OCI-LY7 (cell line): Measurements from ENCODE around the gene TYW1. TPM values are rescaled to one million over a fixed set of nuclear protein-coding genes. Genes with fewer than 3 reads are reported as not detected.
"Not testable (repeated sequence)": the region's sequence is repeated elsewhere in the genome, so short reads cannot be mapped to it uniquely, and the experiment has no call there.

Experiments
- BruUV-seq: library from RNA; stranded (reverse); fragments of 400-500 nt; replicated peaks from 2 replicates; lab custom pipeline; 2021; lab: Mats Ljungman, UMichigan
- CTCF ChIA-PET: fragments of 300-600 bp; sonication (Branson Sonifier 250); formaldehyde crosslinking; loops from one replicate; lab custom pipeline; 2022; ENCODE audit warnings: antibody characterized with exemption; ENCODE audit not compliant: unreplicated experiment; lab: Charles Lee
- POLR2A ChIA-PET: fragments of 300-600 bp; sonication (Branson Sonifier 250); formaldehyde crosslinking; loops from one replicate; lab custom pipeline; 2022; ENCODE audit warnings: antibody characterized with exemption; lab: Charles Lee
- DNase-seq: peaks from one replicate; pipeline ENCODE4 v3.0.0-alpha.2; 2015; ENCODE audit warnings: low spot score
- H2AFZ ChIP-seq: fragments of 200-600 bp; sonication (generic), shearing (Covaris generic); 2 replicates; pipeline ENCODE4 v1.6.1; 2014; ENCODE audit warnings: mild to moderate bottlenecking, antibody characterized with exemption, low read length, moderate library complexity
- H3K27ac ChIP-seq: fragments of 200-600 bp; sonication (generic); 2 replicates; pipeline ENCODE4 v1.5.1; 2014; ENCODE audit warnings: mixed run types, low read depth, mild to moderate bottlenecking, moderate library complexity, low read length, inconsistent platforms; ENCODE audit not compliant: poor library complexity, severe bottlenecking
- H3K36me3 ChIP-seq: fragments of 200-600 bp; sonication (generic); 2 replicates; pipeline ENCODE4 v1.6.1; 2014; ENCODE audit warnings: mild to moderate bottlenecking, antibody characterized with exemption, low read length, moderate library complexity, mixed read lengths; ENCODE audit not compliant: insufficient read depth
- H3K4me1 ChIP-seq: fragments of 200-600 bp; sonication (generic); 2 replicates; pipeline ENCODE4 v1.5.1; 2014; ENCODE audit warnings: mild to moderate bottlenecking, low read length; ENCODE audit not compliant: insufficient read depth, poor library complexity, severe bottlenecking
- H3K4me2 ChIP-seq: fragments of 200-600 bp; sonication (generic); 2 replicates; pipeline ENCODE4 v1.6.1; 2014; ENCODE audit warnings: mild to moderate bottlenecking, low read length
- H3K4me3 ChIP-seq: fragments of 200-600 bp; sonication (generic); 2 replicates; pipeline ENCODE4 v1.5.1; 2014; ENCODE audit warnings: mild to moderate bottlenecking, low read depth, low read length; ENCODE audit not compliant: poor library complexity, severe bottlenecking
- H3K79me2 ChIP-seq: fragments of 200-600 bp; sonication (generic); 2 replicates; pipeline ENCODE4 v1.6.1; 2016; ENCODE audit warnings: low read depth, mild to moderate bottlenecking, low read length, moderate library complexity, mixed read lengths; ENCODE audit not compliant: insufficient read depth
- H3K9me2 ChIP-seq: fragments of 200-600 bp; sonication (generic); 2 replicates; pipeline ENCODE4 v1.6.1; 2016; ENCODE audit warnings: mild to moderate bottlenecking, low read length, mixed read lengths; ENCODE audit not compliant: insufficient read depth
- H3K9me3 ChIP-seq: fragments of 200-600 bp; sonication (generic); 2 replicates; pipeline ENCODE4 v1.6.1; 2014; ENCODE audit warnings: mild to moderate bottlenecking, mixed run types, low read length, mixed read lengths
- H4K20me1 ChIP-seq: fragments of 200-600 bp; sonication (generic); 2 replicates; pipeline ENCODE4 v1.6.1; 2014; ENCODE audit warnings: mild to moderate bottlenecking, antibody characterized with exemption, low read length, moderate library complexity, mixed read lengths; ENCODE audit not compliant: insufficient read depth
- CTCF ChIP-seq: fragments of 200-600 bp; sonication (generic); conservative IDR thresholded peaks from 2 replicates; pipeline ENCODE4 v1.5.1; 2014; ENCODE audit warnings: mild to moderate bottlenecking, antibody characterized with exemption, low read length, moderate library complexity, mixed read lengths
- intact Hi-C: fragments of 100-400 bp; cut with micrococcal nuclease; formaldehyde crosslinking; loops from one replicate; pipeline ENCODE4 v1.10.0; 2022; ENCODE audit not compliant: unreplicated experiment
- total RNA-seq, 2 experiments: library from RNA; depleted of rRNA in 1 of 2; stranded (reverse); fragments of >200 nt in 1 of 2; shearing (Covaris generic) in 1 of 2; gene quantifications; 2 replicates each; pipeline ENCODE4 v1.2.3, GENCODE V29; 2014 to 2022

The TYW1 gene
- total RNA-seq, 2 experiments from 2014 or later: 17.3 to 22.3 TPM

- 0 out of 2 replicates have a peak, but pooled peaks have one; percentile 36 for TF ChIP-seq CTCF
- BruUV-seq, CTCF ChIA-PET: not testable (repeated sequence)
Observed at GRCh38 chr7:67176730-67177129, 180.1 kb downstream of the TYW1 start.

GRCh38 chr7:67178915-67179688 is 182.5 kb downstream of the TYW1 start:
- H3K4me1 ChIP-seq, intact Hi-C loops, DNase-seq, H2AFZ ChIP-seq, H3K4me2 ChIP-seq, H3K79me2 ChIP-seq, H4K20me1 ChIP-seq, H3K9me3 ChIP-seq, H3K9me2 ChIP-seq, H3K27ac ChIP-seq, POLR2A ChIA-PET, CTCF ChIA-PET, BruUV-seq, H3K36me3 ChIP-seq, H3K4me3 ChIP-seq: not testable (repeated sequence)

More at GRCh38 chr7:67176730-67177129, 180.1 kb downstream of the TYW1 start:
- intact Hi-C loops, H2AFZ ChIP-seq, DNase-seq, H3K4me3 ChIP-seq, H3K9me2 ChIP-seq, H4K20me1 ChIP-seq, H3K27ac ChIP-seq, H3K9me3 ChIP-seq, H3K36me3 ChIP-seq, H3K4me1 ChIP-seq, H3K79me2 ChIP-seq, H3K4me2 ChIP-seq: not testable (repeated sequence)
- POLR2A ChIA-PET: interaction anchor here (0.6 kb wide), 1 partner anchor 10 kb away, joined by 12 read pairs; no protein-coding TSS in a partner anchor

- H2AFZ ChIP-seq, H3K4me3 ChIP-seq, H4K20me1 ChIP-seq, H3K9me3 ChIP-seq, BruUV-seq, intact Hi-C loops, POLR2A ChIA-PET, H3K79me2 ChIP-seq, DNase-seq, H3K36me3 ChIP-seq, H3K4me1 ChIP-seq, H3K4me2 ChIP-seq, H3K27ac ChIP-seq, H3K9me2 ChIP-seq, CTCF ChIA-PET: not testable (repeated sequence)
Observed at GRCh38 chr7:67182956-67183750, 186.5 kb downstream of the TYW1 start.

- H3K4me1 ChIP-seq, H3K36me3 ChIP-seq, H3K9me3 ChIP-seq, H4K20me1 ChIP-seq, H3K79me2 ChIP-seq, DNase-seq, H3K4me3 ChIP-seq, H3K27ac ChIP-seq, H3K4me2 ChIP-seq, intact Hi-C loops, H3K9me2 ChIP-seq, BruUV-seq, H2AFZ ChIP-seq, CTCF ChIA-PET: not testable (repeated sequence)
- POLR2A ChIA-PET: interaction anchor here (0.6 kb wide), 1 partner anchor 1154 kb away, joined by 4 read pairs; no protein-coding TSS in a partner anchor
Observed at GRCh38 chr7:67184912-67185659, 188.5 kb downstream of the TYW1 start.

GRCh38 chr7:67185660-67186129 is 189.1 kb downstream of the TYW1 start:
- H3K4me3 ChIP-seq, BruUV-seq, DNase-seq, intact Hi-C loops, H3K4me2 ChIP-seq, H3K36me3 ChIP-seq, H3K27ac ChIP-seq, H3K4me1 ChIP-seq, H3K9me2 ChIP-seq, H4K20me1 ChIP-seq, H2AFZ ChIP-seq, CTCF ChIA-PET, H3K79me2 ChIP-seq, H3K9me3 ChIP-seq: not testable (repeated sequence)
- POLR2A ChIA-PET: interaction anchor here (0.6 to 0.7 kb wide), 2 partner anchors 140 to 1155 kb away, joined by 4 to 5 read pairs; no protein-coding TSS in a partner anchor
